Measurements from ENCODE around the gene ZNRF2. TPM values are rescaled to one million over a fixed set of nuclear protein-coding genes. Genes with fewer than 3 reads are reported as not detected.

Gene ZNRF2
- total and polyA plus RNA-seq, 7 donors: 14.4 to 33.8 (median 22.5) TPM

DNA sequence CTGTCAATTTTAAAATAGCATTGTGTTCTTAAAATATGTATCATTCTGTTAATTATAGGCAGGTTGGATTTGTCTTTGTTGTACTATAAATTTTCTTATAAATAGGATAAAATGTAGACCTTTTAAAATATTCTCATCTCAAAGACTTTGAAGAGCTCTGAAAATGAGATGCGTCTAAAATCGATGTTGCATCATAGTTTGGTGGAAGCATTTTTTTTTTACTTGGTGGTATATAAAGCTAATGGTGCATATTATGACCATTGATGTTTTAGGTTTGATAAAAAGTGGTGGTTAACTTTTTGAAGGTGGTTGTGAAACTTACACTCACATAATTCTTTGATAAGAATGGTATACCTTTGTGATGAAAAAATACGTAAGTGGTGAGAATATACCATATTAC, 69.1 kb downstream of the ZNRF2 start:
- Histone ChIP-seq H3K4me1 (peaks cover 0 to 27% (median 4%) of the 10 kb centered on the region in 4 donors), H3K36me3 (no peaks in the 10 kb centered on the region), H3K27me3 (no peaks in the 10 kb centered on the region), H3K9me3 (no peaks in the 10 kb centered on the region), H3K27ac (no peak overlapping the region), H3K4me3 (no peak overlapping the region)
- intact Hi-C loops (cut with DNase I): no loop called here
- no peak for TF ChIP-seq POLR2A (IDR thresholded peaks at IDR 0.05)
- no peak for TF ChIP-seq EP300 (IDR thresholded peaks at IDR 0.05)
- TF ChIP-seq CTCF (IDR thresholded peaks at IDR 0.05): no peak
- no peak for TF ChIP-seq POLR2AphosphoS5 (IDR thresholded peaks at IDR 0.05)
- DNase-seq: no peak
- 94 to 98% methylated on average over 3 of the region's 3 CpGs for WGBS, 2 donors

GRCh38 chr7:30353932-30354607, 69.7 kb downstream of the ZNRF2 start:
- Histone ChIP-seq H3K27ac (no peak overlapping the region), H3K4me1 (peaks cover 0 to 23% (median 4%) of the 10 kb centered on the region in 4 donors), H3K27me3 (no peaks in the 10 kb centered on the region), H3K4me3 (no peak overlapping the region), H3K9me3 (no peaks in the 10 kb centered on the region), H3K36me3 (no peaks in the 10 kb centered on the region)
- TF ChIP-seq POLR2A (IDR thresholded peaks at IDR 0.05) (no peak), CTCF (IDR thresholded peaks at IDR 0.05) (no peak), EP300 (IDR thresholded peaks at IDR 0.05) (no peak), POLR2AphosphoS5 (IDR thresholded peaks at IDR 0.05) (no peak)
- intact Hi-C loops (cut with DNase I): no loop called here
- DNase-seq: no peak
- WGBS, 2 donors: 82 to 92% methylated on average over 3 of the region's 3 CpGs

- no peaks in the 10 kb centered on the region for H3K27me3 ChIP-seq
- TF ChIP-seq EP300 (IDR thresholded peaks at IDR 0.05) (no peak), POLR2AphosphoS5 (IDR thresholded peaks at IDR 0.05) (no peak), POLR2A (IDR thresholded peaks at IDR 0.05) (no peak), CTCF (IDR thresholded peaks at IDR 0.05) (no peak)
- H3K36me3 ChIP-seq: no peaks in the 10 kb centered on the region
- no peak overlapping the region for H3K4me3 ChIP-seq
- H3K4me1 ChIP-seq: peaks cover 0 to 22% (median 4%) of the 10 kb centered on the region in 4 donors
- no peak overlapping the region for H3K27ac ChIP-seq
- DNase-seq: no peak
- intact Hi-C loops (cut with DNase I): no loop called here
- H3K9me3 ChIP-seq: no peaks in the 10 kb centered on the region
Measured at GRCh38 chr7:30354791-30355190, 70.4 kb downstream of the ZNRF2 start.

- Histone ChIP-seq H3K4me3 (no peak overlapping the region), H3K27ac (no peak overlapping the region), H3K4me1 (no peaks in the 10 kb centered on the region), H3K9me3 (no peaks in the 10 kb centered on the region), H3K36me3 (no peaks in the 10 kb centered on the region), H3K27me3 (no peaks in the 10 kb centered on the region)
- WGBS, 2 donors: 89 to 95% methylated on average over 1 of the region's 1 CpG
- intact Hi-C loops (cut with DNase I): no loop called here
- no peak for TF ChIP-seq EP300 (IDR thresholded peaks at IDR 0.05)
- no peak for TF ChIP-seq CTCF (IDR thresholded peaks at IDR 0.05)
- TF ChIP-seq POLR2A (IDR thresholded peaks at IDR 0.05): no peak
- TF ChIP-seq POLR2AphosphoS5 (IDR thresholded peaks at IDR 0.05): no peak
- no peak for DNase-seq
Measured at GRCh38 chr7:30359957-30360356, 75.6 kb downstream of the ZNRF2 start.
